H1 (cell line): ENCODE measurements around the gene GFM1. TPM values are rescaled to one million over a fixed set of nuclear protein-coding genes. Genes with fewer than 3 reads are reported as not detected.

Experiments used
- CHD1 ChIP-seq: IDR thresholded peaks from 2 replicates; pipeline ENCODE4 v1.6.1; 2012; ENCODE audit warnings: low read depth, low read length, improper control_type of control experiment
- EZH2 ChIP-seq: fragments of 200-600 bp; sonication (generic); IDR thresholded peaks from 2 replicates; pipeline ENCODE4 v1.7.1; 2012; ENCODE audit warnings: low read depth, mild to moderate bottlenecking, moderate library complexity, low read length, inconsistent platforms; ENCODE audit not compliant: severe bottlenecking
- GTF2F1 ChIP-seq: IDR thresholded peaks from 2 replicates; pipeline ENCODE4 v1.6.1; 2012; ENCODE audit warnings: low read depth, low read length, improper control_type of control experiment, borderline replicate concordance
- KDM5A ChIP-seq: fragments of 200-600 bp; IDR thresholded peaks from 2 replicates; pipeline ENCODE4 v1.7.1; 2012; ENCODE audit warnings: mild to moderate bottlenecking, low read length, inconsistent platforms, mixed read lengths
- polyA plus RNA-seq, 7 experiments: library from polyadenylated mRNA; depleted of rRNA in 3 of 7; stranded (reverse) in 5 of 7; unstranded in 2 of 7; fragments of >200 nt in 5 of 7; fragments of 200-250 nt in 2 of 7; gene quantifications; 1 replicate in 5 of 7; 2 replicates in 1 of 7; 4 replicates in 1 of 7; pipeline versions ENCODE4 v1.2.1 to v1.2.3, GENCODE V29; 2011 to 2013; ENCODE audit warnings: missing spikeins in 2 of 7, mixed read lengths in 2 of 7
- total RNA-seq: library from RNA; stranded (reverse); fragmentation: NEBNext Ultra II Directional; extraction: Animal tissue kit (Norgen Biotek cat#: 25700); gene quantifications from 2 replicates; pipeline ENCODE4 v1.2.1, GENCODE V29; 2021

The GFM1 gene
- total and polyA plus RNA-seq, 2 of the 8 experiments (the other 6 are each of a cell fraction or from before 2014, with no cell fraction given): 10.9 to 45.3 TPM

DNA sequence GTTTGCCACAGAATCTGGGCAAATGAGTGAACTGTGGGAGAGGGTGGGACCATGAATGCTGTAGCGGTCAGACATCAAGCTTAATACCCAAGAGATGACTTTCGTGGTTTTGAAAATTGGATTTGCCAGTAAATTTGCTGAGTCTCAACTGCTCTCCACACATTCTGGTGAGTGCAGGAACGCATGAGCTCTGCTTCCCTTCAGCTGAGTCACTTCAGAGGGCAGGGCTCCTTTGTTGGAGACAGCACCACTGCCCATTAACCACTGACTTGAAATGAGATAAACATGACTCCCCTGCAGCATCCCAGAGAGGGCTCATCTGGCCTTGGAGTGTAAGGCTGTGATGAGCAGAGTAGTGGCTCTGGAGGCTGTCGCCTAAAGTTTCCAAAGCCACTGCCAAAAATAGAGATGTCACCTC lies 65.3 kb downstream of the GFM1 start (continued):
- TF ChIP-seq EZH2: no peak
- TF ChIP-seq CHD1: no peak
- no peak for TF ChIP-seq KDM5A
- no peak for TF ChIP-seq GTF2F1
